ENCODE measurements around the gene POMT1.

- TF ChIP-seq POLR2AphosphoS5 (IDR thresholded peaks at IDR 0.05; ENCODE audit: insufficient read depth, low read depth, low read length), result no peak
- no peak for TF ChIP-seq EZH2 (IDR thresholded peaks at IDR 0.05; ENCODE audit: borderline replicate concordance, low read depth, low read length, severe bottlenecking)
- no peak for TF ChIP-seq CTCF (IDR thresholded peaks at IDR 0.05; ENCODE audit: extremely low read depth in 1 of 2, insufficient read depth in 1 of 2, low read depth in 1 of 2, low read length in 2 of 2)
- no peak for TF ChIP-seq POLR2A (IDR thresholded peaks at IDR 0.05; ENCODE audit: low read depth, low read length)
- TF ChIP-seq, protein P1, sequence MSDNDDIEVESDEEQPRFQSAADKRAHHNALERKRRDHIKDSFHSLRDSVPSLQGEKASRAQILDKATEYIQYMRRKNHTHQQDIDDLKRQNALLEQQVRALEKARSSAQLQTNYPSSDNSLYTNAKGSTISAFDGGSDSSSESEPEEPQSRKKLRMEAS (IDR thresholded peaks at IDR 0.05; ENCODE audit: insufficient read depth, insufficient read length), result no peak
- TF ChIP-seq FOS (IDR thresholded peaks at IDR 0.05; ENCODE audit: borderline replicate concordance, insufficient read depth, low read length), result no peak
- TF ChIP-seq JUN (IDR thresholded peaks at IDR 0.05; ENCODE audit: borderline replicate concordance, insufficient read depth, insufficient read length, low read depth), result no peak
- TF ChIP-seq MYC (IDR thresholded peaks at IDR 0.05; ENCODE audit: low read depth, low read length), result no peak
These were observed 45.0 kb upstream of the POMT1 start for GRCh38 chr9:131457746-131458145.
